Ammon's horn (tissue), 1 donor: Measurements from ENCODE around the gene PFDN4.

Experiments used
- DNase-seq: peaks from one replicate; pipeline ENCODE4 v3.0.0-alpha.2; 2016; ENCODE audit warnings: low spot score

The PFDN4 gene

DNA sequence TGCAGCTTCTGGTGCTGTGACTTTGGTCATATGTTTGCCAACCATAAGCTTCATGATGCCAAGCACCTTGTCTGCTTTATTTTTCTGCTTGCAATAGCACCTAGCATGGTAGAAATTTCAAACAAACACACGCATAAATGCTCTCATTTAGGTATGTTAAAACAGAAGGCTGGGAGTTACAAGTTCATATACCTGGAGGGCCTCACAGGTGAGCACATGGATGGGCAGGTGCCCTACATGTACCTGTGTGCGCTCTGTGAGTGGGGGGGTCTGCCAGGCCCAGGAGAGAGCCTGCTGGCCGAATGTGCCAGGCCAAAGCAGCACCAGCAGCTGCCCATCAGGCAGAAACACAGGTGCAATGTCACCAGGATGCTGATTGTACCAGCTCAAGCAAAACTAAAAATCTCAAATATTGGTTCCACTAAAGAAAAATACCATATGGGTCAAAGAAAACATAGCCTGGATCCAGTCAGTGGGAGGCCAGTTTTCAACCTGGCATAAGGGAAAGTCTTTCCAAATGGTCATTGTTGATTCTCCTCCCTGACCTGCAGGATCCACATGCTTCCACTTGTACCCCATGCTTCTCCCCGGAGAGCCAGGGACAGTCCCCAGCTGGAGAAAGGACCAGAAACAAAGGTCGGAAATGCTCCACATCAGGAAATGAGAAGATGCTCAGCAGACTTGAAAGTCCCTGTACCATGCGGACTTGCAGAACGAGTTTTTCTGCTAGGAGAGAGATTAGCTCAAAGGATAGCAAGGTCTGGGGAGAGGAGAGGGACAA is 7.2 kb upstream of the PFDN4 start:
- no peak for DNase-seq

DNA sequence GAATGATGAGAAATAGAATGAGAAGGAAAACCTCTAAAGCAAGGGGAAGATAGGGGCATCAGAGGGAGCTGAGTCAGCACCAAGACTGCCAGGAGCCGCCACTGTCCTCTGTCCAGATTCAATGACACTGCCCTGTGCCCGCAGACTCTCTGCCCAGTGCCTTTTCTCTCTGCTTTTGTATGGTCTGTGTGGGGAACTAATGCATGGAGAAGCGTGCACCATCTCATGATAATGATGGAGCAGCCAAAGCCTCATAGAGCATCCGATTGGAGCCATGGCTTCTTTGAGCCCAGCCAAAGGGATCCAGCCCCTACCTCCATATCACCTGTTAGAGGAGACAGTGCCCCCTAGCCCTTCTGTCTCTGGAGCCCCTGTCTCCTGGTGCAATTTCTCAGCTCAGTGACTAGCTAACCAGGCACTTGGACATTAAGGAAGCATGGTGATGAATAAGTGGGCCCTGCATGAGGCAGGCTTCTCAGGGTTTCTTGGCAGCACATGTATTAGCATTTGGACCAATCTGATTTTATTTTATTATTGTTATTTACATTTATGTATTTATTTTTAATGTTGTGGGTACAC is 6.5 kb upstream of the PFDN4 start:
- no peak for DNase-seq

DNA sequence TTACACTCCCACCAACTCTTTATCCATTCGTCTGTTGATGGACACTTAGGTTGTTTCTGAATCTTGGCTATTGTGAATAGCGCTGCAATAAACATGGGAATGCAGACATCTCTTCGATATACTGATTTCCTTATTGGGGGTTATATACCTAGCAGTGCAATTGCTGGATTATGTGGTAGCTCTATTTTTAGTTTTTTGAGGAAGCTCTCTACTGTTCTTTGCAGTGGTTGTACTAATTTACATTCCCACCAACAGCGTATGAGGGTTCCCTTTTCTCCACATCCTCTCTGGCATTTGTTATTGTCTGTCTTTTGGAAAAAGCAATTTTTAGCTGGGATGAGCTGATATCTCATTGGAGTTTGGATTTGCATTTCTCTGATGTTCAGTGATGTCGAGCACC is 4.6 kb upstream of the PFDN4 start:
- DNase-seq: no peak

DNA sequence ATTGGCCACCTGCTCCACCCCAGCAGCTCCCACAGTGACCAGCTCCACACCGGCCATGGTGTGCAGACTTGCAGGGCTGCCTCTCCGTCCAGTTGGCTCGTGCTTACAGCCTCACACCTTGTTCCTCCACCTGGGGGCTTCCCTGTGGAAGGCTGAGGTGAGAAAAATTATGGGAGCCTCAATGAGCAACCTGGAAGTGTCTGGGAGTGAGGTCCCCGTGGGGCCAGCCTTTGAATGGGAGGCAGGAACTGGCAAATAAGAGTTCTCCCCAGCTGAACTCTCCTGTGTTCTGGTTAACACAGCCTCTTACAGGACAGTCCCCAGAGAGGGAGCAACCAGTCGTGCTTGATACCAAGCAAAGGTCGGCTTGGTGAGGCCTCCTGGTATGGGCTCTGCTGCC is 3.8 kb upstream of the PFDN4 start:
- no peak for DNase-seq

DNA sequence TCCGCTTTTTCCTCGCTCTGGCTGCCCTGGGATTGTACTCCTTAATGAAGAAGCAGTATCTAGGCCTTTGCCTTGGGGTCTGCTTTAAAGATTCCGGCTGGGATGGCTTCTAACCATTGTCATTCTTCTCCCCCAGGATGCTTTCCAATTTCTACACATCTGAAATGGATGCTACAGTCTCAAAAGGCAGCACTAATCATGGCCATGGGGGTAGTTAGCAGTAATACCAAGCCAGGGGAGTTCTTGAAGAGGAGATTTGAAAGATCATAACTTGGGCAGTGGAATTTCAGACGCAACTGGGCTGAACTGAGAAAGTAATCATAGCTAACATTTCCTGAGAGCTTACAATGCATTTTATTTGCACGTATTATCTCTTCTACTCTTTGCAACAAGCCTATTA is 3.4 kb upstream of the PFDN4 start:
- DNase-seq: no peak

DNA sequence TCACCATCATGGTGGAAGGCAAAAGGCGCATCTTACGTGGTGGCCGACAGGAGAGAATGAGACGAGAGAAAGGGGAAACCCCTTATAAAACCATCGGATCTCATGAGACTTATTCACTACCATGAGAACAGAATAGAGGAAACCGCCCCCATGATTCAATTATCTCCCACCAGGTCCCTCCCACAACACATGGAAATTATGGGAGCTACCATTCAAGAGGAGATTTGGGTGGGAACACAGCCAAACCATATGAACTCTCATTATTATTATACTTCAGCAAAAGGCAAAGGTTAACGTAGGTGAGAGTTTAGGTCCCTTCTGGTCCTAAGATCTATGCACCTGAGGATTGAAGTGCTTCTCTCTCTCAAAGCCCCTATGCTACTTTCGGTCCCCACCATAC is 2.4 kb upstream of the PFDN4 start:
- DNase-seq: no peak

DNA sequence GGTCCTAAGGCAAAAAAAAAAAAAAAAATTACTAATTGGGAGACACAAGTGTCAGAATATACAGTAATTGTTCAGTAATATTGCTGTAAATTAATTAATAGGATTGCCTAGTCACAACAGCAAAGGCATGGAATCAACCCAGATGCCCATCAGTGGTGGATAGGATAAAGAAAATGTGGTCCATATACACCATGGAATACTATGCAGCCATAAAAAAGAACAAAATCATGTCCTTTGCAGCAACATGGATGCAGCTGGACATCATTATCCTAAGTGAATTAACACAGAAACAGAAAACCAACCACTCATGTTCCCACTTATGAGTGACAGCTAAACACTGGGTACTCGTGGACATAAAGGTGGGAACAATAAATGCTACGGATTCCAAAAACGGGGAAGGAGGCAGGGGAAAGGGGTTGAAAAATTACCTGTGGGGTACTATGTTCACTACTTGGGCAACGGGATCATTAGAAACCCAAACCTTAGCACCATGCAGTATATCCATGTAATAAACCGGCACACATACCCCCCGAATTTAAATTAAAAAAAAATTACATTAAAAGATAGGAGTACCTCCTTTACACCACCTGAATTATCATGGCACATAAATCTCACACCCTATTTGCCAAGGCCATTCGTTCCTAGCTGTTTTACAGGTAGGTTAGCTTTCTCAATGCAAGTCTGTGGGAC is 689 bp upstream of the PFDN4 start:
- no peak for DNase-seq

DNA sequence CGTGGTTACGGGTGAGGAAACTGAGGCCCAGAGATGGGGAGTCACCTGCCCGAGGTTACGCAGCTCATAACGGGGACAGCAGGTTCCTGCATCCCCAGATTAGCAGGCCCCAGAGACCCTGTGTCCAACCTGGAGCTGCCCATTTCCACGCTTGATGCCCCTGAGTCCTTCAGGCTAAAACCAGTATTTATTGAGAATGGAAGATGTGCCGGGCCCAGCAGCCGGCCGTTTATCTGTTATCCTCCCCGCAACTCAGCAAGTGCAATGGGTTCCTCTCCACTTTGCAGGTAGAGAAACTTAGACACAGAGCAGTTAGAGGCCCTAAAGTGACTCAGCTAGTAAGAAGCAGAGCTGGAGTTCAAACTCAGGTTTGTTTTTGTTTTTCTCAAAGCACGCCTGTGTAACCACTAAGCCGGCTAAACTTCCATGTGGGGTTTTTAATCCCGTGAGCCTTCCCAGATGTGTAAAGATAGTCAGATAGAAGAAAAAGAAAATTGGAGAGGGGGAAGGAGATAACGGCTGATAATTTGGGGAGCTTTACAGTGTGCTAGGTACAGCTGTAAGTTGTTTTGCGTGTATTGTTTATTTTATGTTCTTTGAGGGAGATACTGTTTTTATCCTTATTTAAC is 775 bp downstream of the PFDN4 start:
- peak; percentile 49 for DNase-seq

DNA sequence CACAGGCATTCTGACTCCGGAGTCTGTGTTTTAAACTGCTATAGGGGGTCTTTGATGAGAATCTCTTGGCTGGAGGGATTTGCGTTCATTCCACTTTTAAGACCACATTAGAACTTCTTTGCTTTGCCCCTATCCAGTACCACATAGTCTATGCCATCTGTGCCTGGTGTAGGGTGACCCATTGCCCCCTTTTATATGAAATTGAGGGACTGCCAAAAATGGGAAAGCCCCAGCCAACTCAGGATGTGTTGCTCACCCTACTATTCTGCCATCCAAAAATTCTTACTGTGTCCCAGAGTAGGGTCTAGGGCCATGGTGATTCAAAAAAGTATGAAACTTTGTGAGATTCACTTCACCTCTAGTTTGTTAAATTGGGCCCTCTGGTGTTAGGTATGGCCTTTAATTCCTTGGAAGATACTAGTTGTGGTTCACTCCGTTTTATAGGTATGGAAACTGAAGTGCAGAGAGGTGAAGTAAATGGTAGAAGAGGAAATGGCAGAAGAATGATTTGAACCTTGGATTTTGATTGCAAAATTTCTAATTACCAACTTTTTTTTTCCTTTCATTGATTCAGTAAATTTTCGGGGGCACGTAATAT is 1.4 kb downstream of the PFDN4 start:
- DNase-seq: no peak

DNA sequence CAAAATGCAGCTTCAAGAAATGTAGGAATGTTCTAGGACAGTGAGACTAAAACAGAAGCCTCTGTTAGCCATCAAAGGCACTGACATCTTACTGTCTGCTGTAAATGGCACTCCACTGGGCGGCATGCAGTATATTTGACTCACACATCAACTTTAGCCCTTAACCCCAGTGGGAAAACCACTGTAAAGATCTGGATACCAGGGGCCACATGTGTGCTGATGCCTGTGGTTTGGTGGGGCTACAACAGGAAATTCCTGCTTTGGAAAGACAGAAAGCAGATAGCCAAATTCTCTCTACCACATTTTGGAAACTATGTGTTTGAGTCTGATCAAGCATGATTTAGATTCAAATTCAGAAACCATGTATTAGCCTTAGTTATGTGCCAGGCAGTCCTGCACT is 4.3 kb downstream of the PFDN4 start:
- DNase-seq: no peak

DNA sequence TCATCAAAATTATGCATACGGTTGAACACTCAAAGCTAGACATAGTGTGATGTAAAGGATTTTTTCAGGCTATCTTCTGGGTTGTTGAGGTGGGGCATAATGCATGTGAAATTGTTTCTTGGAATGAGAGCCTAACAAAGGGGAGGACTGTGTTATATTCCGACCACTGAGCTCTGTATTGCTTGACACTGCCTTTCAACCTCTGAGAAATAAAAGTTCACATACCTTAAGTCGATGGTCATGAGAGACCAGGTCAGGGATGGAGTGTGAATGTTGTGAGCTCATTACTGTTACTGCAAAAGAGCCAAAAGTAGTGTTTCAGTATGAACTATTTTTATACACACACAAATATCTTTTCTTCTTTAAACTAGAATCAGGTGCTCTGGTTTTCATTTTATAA is 5.0 kb downstream of the PFDN4 start:
- no peak for DNase-seq

DNA sequence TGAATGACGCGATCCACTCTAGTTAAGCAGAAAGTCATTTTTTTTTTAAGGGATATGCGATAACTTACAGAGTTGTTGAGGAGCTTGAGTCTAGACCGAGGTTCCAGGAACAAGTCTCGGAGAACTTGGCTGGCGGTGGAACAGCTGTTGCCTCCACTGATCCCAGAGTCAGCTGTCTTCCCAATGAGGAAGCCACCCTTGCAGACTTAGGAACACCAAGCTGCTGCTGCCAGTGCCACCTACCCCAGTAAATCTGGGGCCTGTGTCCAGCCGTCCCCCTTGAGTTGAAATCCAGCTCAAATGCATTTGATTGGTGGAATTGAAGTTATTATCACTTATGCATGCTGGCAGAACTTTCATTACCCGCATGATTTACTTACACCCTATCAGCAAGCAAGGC is 6.7 kb downstream of the PFDN4 start:
- DNase-seq: no peak

DNA sequence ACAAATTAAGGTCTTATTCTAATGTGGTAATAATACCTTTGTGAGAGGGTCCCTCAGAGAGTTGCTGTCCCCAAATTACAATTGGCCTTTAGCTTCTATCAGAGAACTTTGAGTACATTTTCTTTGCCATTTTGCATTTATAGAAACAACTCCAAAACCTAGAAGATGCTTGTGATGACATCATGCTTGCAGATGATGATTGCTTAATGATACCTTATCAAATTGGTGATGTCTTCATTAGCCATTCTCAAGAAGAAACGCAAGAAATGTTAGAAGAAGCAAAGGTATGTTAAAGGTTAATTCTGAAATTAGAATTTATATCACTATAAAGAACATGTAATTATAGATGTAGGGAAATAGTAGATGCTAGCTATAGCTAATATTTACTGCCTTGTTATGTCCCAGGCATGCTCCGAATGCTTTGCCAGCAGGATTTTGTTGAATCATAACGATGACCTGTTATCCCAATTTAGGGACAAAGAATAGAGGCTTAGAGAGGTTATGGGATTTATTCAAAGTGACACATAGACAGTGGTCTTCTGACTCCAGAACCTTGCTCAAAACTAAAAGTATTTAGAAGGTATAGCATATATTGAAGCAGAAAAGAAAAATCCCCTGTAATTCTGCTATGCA is 7.4 kb downstream of the PFDN4 start:
- DNase-seq: no peak

DNA sequence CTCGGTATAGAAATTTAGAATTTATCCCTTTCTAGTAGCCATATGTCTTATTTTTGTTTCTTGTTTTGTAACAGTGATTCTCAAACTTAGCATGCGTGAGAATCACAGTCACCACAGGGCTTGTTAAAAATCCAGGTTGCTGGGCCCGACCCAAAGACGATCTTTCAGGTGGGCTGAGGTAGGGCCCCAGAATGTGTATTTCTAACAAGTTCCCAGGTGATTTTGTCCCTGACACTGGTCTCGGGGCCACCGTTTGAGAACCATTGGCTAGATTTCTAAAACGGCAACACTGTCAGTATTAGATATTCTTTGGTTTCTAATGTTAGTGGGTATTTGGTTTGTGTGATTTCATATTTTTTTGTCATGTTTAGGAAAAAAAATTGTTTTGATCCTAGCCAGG is 9.9 kb downstream of the PFDN4 start:
- no peak for DNase-seq

DNA sequence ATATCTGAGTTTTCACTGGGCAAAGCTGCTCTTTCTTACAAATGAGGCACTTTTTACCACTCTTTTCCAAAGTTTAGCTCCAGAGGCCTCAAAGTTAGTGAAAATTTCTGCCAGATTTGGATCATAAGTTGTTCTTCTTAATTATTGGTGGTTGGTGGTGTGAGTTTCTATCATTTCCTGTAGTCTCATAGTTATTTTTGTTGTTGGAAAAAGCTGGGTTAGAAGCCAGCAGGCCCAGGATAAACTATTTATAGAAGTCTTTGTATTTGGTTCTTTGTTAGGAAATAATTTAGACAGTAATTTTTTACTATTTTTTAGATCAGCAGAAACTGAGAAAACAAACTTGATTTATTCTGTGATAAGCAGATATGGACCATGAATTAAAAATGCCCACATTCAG is 10.6 kb downstream of the PFDN4 start:
- no peak for DNase-seq

DNA sequence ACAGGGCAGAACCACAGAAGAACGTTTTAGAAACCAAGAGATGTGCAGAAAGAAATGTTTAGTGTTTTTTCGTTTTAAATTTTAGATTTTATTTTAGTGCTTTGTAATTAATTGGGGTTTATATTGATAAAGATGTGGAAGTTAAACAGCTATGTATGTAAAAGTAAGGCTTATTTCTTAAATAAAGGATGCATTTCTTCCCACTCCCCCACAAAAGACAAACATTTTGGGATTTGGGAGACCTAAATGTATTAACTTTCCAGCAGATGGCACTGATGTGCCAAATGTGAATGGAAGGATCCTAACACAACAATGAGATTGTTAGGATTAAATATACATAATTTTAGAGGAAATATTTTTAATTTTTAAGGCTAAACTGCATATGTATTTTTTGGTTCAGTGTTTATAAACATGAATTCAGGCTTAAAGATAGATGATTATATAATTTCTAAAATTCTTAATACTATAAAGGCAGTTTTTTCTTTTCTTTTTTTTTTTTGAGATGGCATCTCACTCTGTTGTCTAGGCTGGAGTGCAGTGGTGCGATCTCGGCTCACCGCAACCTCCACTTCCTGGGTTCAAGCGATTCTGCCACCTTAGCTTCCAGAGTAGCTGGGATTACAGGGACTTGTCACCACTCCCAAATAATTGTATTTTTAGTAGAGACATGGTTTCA is 12.0 kb downstream of the PFDN4 start:
- DNase-seq: peak; percentile 48

DNA sequence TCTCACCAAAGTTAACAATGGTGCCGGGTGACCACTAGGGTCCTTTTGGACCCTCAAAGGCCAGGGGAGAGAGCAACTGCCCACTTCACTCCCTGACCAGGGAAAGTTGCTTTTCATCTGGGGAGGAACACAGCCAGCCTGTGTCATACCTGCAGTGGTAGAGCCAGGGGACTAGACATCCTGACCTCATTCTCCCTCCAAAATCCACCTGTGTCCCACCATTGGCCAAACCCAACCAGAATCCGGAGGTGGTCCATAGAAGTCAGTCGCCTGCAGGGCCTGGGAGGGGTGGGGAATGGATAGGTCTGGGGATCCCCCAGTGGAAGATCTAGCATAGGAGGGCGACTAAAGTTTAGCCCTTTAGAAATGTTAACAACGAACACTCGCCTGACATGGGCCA is 12.8 kb downstream of the PFDN4 start:
- no peak for DNase-seq

DNA sequence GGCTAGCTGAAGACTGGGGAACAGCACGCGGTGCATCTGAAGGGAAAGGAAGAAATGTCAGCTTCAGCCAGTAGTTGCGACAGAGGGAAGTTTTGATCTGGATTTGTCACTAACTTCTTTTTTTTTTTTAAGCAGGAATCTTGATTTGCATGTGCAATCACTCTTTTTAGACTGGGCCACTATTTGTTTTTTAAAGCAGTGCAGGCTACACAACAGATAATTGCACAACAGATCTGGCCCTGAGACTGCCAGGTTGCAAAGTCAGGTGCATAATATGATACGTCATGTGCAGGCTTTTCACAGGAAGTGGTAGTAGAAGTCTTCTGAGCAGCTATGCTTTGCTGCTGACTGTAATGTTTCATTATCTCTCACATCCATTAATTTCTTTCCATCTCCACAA is 13.5 kb downstream of the PFDN4 start:
- DNase-seq: no peak

DNA sequence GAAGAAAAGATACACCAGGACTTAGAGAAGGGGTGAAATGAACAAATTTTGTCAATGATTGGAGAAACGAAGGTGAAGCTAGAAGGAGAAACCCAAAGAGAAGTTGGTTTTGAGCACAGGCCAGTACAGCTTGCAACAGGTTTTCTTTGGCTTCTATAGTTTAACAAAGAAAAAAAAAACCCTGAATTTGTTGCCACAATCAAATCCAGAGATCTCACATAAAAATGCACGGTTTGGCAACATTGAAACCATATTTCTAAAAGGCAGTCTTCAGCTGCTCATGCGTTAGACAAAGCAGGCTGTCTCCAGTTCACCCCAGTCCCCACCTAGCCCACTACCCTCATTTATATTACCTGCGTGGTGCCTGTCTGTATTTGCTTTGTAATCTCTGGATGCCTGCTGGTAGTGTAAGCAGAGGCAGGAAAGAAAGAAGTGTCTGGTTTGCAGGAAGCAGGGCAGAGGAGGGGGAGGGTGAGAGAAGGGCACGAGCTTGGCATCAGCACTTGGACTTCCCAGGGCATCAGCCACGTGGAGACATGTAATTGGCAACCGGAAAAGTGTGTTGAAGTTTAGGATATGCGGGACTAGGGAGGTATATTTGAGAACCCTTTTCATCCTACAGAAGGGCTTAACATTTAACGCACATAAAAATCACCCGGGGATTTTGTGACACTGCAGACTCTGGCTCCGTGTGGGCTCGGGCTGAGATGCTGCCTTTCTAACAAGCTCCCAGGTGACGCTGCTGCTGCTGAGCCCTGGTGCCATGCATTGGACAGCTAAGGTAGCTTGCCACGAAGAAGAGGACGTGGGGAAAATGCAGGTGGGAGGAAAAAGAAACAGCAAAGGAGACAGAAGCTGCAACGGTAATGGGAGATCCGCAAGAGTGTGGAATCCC is 14.4 kb downstream of the PFDN4 start:
- no peak for DNase-seq

DNA sequence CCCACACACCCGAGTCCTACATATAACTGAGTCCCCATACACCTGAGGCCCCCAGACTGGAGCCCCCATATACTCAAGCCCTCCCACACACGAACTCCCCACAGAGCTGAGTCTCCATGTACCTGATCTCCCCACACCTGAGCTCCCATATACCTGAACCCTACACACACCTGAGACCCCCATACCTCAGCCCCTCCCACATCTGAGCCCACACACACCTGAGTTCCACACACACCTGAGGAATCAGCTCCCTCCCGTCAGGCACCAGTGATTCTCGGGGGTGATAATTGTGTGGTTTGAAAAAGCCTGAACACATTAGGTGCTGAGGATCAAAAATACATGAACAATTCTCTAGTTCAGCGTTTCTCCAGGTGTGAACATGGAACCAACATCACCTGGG is 15.4 kb downstream of the PFDN4 start:
- DNase-seq: no peak

DNA sequence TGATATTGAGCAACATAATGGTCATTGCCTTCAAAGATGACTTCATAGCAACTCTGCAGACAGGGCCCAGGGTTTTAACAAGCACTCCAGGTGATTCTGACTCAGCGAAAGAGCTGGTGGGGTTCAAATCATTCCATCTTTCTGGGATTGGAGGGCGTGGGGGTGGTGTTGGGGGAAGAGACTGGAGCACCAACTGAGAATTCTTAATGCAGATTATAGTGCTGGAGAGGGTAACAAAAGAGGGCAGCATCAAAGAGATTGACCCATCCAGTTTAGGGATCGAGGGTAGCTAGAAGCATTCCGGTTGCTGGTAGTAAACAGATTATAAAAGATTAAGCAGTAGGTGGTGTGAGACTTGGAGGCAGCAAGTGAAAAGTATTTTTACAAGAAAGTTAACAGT is 15.9 kb downstream of the PFDN4 start:
- DNase-seq: no peak
